ENCODE measurements around the gene ANK3. TPM values are rescaled to one million over a fixed set of nuclear protein-coding genes. Genes with fewer than 3 reads are reported as not detected.

Gene ANK3
- total RNA-seq, 1 donor from 2014 or later = 87.6 TPM

- Mint-ChIP-seq H3K27me3 (no peaks in the 10 kb centered on the region), H3K36me3 (ENCODE audit: insufficient read depth) (no peaks in the 10 kb centered on the region), H3K9me3 (ENCODE audit: low read depth) (peaks cover 8% of the 10 kb centered on the region), H3K4me1 (ENCODE audit: low read depth) (peaks cover 5% of the 10 kb centered on the region), H3K27ac (peak overlapping the region; percentile 46), H3K4me3 (ENCODE audit: low read depth) (no peak overlapping the region)
- no peak for DNase-seq (ENCODE audit: low spot score, unreplicated experiment)
- TF ChIP-seq, protein P1, sequence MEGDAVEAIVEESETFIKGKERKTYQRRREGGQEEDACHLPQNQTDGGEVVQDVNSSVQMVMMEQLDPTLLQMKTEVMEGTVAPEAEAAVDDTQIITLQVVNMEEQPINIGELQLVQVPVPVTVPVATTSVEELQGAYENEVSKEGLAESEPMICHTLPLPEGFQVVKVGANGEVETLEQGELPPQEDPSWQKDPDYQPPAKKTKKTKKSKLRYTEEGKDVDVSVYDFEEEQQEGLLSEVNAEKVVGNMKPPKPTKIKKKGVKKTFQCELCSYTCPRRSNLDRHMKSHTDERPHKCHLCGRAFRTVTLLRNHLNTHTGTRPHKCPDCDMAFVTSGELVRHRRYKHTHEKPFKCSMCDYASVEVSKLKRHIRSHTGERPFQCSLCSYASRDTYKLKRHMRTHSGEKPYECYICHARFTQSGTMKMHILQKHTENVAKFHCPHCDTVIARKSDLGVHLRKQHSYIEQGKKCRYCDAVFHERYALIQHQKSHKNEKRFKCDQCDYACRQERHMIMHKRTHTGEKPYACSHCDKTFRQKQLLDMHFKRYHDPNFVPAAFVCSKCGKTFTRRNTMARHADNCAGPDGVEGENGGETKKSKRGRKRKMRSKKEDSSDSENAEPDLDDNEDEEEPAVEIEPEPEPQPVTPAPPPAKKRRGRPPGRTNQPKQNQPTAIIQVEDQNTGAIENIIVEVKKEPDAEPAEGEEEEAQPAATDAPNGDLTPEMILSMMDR (IDR thresholded peaks at IDR 0.05; ENCODE audit: unreplicated experiment) = no peak
Observed at GRCh38 chr10:60299961-60300883, 89.5 kb downstream of the ANK3 start.

DNA sequence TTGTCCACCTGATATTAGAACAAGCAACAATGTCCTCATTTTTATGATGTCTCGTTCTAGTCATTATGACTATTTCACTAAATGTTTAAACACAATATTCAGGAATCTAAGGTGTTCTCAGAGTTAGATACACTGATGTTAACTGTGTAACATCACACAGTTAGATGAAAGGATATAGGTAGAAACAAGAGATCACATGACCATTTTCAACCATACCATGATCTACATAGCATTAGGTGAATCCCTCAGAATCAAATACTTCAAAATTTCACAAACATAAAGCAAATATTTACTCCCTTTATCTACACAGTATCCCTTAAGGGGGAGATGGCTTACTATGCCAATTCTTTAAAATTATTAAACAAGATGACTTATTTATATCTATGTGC is 90.3 kb downstream of the ANK3 start:
- H3K36me3 Mint-ChIP-seq (ENCODE audit: insufficient read depth) = no peaks in the 10 kb centered on the region
- peaks cover 8% of the 10 kb centered on the region for H3K9me3 Mint-ChIP-seq (ENCODE audit: low read depth)
- DNase-seq (ENCODE audit: low spot score, unreplicated experiment) = no peak
- H3K27me3 Mint-ChIP-seq = no peaks in the 10 kb centered on the region
- H3K27ac Mint-ChIP-seq = no peak overlapping the region
- H3K4me1 Mint-ChIP-seq (ENCODE audit: low read depth) = peaks cover 5% of the 10 kb centered on the region
- TF ChIP-seq, protein P1 (IDR thresholded peaks at IDR 0.05; ENCODE audit: unreplicated experiment) = no peak
- H3K4me3 Mint-ChIP-seq (ENCODE audit: low read depth) = no peak overlapping the region

GRCh38 chr10:60298408-60299389 is 91.0 kb downstream of the ANK3 start:
- peaks cover 8% of the 10 kb centered on the region for H3K9me3 Mint-ChIP-seq (ENCODE audit: low read depth)

DNA sequence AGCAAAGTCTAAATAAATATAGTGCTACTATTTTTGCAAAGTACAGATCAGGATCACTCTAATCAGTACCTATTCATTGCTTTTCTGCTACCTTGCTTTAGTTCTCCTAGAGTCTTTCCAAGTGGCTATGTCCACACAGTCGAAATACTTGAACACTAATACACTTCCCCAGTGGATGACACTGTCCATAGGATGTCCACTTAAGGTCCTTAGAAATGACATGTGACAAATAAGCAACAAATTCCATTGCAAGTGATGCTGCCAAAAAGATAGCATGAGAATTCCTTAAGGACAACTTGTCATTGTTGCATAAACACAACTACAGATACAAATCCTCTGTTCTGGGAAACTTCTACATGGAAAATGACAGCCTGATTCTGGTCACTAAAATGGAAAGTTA is 93.6 kb downstream of the ANK3 start:
- Mint-ChIP-seq H3K4me3 (ENCODE audit: low read depth) (no peak overlapping the region), H3K9me3 (ENCODE audit: low read depth) (no peaks in the 10 kb centered on the region), H3K27ac (no peak overlapping the region), H3K27me3 (no peaks in the 10 kb centered on the region), H3K4me1 (ENCODE audit: low read depth) (peaks cover 13% of the 10 kb centered on the region), H3K36me3 (ENCODE audit: insufficient read depth) (no peaks in the 10 kb centered on the region)
- TF ChIP-seq, protein P1 (IDR thresholded peaks at IDR 0.05; ENCODE audit: unreplicated experiment) = no peak
- no peak for DNase-seq (ENCODE audit: low spot score, unreplicated experiment)

More at GRCh38 chr10:60298408-60299389, 91.0 kb downstream of the ANK3 start:
- H3K4me3 Mint-ChIP-seq (ENCODE audit: low read depth) = no peak overlapping the region
- no peaks in the 10 kb centered on the region for H3K27me3 Mint-ChIP-seq
- no peak for DNase-seq (ENCODE audit: low spot score, unreplicated experiment)
- no peaks in the 10 kb centered on the region for H3K36me3 Mint-ChIP-seq (ENCODE audit: insufficient read depth)
- H3K4me1 Mint-ChIP-seq (ENCODE audit: low read depth) = peaks cover 5% of the 10 kb centered on the region
- no peak overlapping the region for H3K27ac Mint-ChIP-seq
- TF ChIP-seq, protein P1 (IDR thresholded peaks at IDR 0.05; ENCODE audit: unreplicated experiment) = no peak
